GM12864 (cell line): ENCODE measurements around the gene SLC41A3.

ENCODE experiments used
- DNase-seq: peaks from one replicate; pipeline ENCODE4 v3.0.0-alpha.2; 2011; ENCODE audit warnings: low read depth
- H3K4me3 ChIP-seq: 2 replicates; pipeline ENCODE4 v1.5.1; 2011; ENCODE audit warnings: mild to moderate bottlenecking, low read depth, low read length, control low read depth
- TF ChIP-seq, protein P1 (sequence below): IDR thresholded peaks from 2 replicates; pipeline ENCODE4 v1.5.1; 2011; ENCODE audit warnings: low read depth, mild to moderate bottlenecking, moderate library complexity, low read length, control low read depth, inconsistent platforms; ENCODE audit errors: missing control alignments

Gene SLC41A3

DNA sequence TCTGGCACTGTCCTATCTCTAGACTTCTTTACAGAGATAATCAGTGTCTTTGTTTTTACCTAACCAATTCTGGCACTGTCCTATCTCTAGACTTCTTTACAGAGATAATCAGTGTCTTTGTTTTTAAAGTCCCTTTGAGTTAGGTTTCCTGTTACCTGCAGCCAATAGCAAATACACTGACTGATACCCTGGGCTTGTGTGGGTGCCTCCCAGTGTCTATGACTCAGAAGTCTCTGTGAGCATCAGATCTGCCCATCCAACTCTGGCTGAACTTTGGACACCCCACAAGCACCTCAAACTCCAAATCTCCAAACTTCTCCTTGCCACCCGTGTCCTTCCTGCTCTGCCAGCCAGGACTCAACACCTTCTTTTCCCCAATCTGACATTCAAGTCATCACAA lies 30.4 kb downstream of the SLC41A3 start:
- H3K4me3 ChIP-seq, result no peak overlapping the region
- no peak for DNase-seq
- TF ChIP-seq, protein P1, sequence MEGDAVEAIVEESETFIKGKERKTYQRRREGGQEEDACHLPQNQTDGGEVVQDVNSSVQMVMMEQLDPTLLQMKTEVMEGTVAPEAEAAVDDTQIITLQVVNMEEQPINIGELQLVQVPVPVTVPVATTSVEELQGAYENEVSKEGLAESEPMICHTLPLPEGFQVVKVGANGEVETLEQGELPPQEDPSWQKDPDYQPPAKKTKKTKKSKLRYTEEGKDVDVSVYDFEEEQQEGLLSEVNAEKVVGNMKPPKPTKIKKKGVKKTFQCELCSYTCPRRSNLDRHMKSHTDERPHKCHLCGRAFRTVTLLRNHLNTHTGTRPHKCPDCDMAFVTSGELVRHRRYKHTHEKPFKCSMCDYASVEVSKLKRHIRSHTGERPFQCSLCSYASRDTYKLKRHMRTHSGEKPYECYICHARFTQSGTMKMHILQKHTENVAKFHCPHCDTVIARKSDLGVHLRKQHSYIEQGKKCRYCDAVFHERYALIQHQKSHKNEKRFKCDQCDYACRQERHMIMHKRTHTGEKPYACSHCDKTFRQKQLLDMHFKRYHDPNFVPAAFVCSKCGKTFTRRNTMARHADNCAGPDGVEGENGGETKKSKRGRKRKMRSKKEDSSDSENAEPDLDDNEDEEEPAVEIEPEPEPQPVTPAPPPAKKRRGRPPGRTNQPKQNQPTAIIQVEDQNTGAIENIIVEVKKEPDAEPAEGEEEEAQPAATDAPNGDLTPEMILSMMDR, result no peak

DNA sequence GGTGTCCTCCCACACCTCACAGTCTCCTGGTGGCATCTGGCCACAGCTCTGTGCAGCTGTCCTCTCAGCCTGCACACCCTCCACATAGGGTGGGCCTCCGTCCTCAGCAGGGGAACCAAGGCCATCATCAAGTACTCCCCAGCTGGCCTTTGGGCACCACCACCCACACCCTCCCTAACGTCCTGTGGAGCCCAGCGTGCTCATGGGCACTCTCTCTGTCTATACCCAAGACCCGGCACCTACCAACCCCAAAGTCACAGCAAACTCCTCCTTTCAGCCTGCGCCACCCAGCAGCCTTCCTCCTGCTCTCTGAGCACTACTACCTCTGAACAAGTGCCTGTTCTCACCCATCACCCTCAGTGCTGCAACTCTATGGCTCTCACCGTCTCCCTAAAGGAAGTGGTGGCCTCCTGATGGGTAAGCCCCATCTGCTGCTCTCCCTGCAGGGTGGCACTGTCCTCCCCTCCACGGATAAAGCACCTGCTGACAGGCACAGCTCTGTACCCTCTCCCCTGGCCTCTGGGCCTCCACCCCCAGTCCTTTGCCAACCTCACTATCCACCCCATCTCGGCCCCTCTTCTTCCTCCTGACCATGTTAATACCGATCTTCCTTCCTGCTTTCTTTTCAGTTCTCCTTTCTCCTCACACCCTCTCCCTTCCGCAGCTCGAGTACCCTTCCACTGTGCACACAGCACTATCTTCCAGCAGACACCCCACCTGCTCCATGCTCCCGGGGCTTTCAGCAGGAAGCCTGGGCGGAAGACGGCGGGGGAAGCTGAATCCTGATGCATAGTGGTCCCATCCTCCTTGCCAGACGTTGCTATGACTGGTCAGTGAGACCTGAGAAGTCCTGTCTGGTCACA lies 31.5 kb downstream of the SLC41A3 start:
- TF ChIP-seq, protein P1, result no peak
- H3K4me3 ChIP-seq, result no peak overlapping the region
- no peak for DNase-seq

DNA sequence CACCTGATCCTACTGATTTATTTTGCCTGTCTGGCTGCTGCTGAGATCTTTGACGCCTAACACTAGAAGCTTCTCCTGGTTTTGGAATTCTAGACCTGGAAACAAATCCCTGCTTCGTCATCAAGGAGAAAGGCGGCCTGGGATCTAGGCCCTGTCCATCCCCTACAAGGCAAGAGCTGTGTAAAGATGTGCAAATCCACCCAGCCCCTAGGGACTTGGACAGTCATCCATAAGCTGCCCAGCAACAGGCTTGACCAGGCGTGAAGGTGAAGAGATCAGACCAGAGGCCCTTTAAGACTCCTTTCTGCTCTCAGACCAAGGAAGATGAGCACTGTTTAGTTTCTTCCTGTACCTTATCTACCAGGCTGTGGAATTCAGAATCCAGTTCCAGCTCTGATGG lies 32.2 kb downstream of the SLC41A3 start:
- no peak for DNase-seq
- TF ChIP-seq, protein P1, result no peak
- H3K4me3 ChIP-seq, result no peak overlapping the region

DNA sequence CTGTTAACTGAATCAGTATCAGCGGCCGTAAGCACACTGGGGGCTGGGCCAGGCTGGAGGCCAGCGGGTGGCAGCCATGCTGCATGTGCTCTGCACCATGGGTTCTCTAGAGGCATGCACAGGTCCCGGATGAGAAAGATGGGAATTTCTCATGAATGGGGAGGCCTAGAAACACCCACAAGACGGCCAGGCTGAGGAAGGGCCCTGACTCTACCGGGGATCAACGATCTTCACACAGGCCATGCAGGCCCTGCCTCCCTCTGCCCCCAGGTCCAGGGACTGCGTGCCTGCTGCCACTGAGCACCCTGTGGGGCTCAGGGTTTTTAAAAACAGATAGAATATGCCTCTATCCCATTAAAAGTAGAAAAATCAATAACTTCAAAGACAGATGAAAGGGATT lies 32.7 kb downstream of the SLC41A3 start:
- TF ChIP-seq, protein P1, result no peak
- no peak for DNase-seq
- no peak overlapping the region for H3K4me3 ChIP-seq

DNA sequence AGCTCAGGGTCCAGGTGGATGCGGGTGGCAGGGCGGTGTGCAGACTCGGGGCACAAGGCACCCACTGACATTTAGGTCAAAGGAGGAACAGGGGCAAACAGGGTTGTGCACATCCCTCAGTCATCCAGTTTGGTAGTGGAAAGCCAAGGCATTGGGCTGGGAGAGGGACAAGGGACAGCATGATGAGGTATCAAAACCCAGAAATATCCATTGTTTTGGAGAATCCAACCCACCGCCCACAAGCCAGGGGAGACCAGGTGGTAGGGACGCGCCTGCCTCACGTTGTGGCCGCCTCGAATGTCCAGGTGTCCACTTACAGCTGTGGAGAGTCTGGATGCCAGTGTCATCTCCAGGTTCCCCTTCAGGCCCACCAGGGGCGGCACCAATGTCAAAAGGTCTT lies 33.3 kb downstream of the SLC41A3 start:
- no peak overlapping the region for H3K4me3 ChIP-seq
- DNase-seq, result no peak
- TF ChIP-seq, protein P1, result no peak

DNA sequence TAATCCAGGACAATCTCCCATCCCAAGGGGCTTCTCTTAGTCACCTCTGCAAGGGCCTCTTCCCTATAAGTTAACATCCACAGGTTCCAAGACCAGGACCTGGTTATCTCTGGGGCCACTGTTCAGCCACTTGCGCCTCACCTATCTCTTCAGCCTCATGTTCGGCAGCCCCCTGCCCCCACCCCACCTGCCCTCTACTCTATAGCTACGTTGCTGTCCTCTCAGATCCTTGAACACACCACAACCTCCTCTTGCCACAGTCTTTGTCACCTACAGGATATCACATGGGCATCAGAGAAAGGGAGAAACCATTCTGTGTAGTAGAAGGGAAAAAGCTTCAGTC lies 33.9 kb downstream of the SLC41A3 start:
- TF ChIP-seq, protein P1, result no peak
- H3K4me3 ChIP-seq, result no peak overlapping the region
- DNase-seq, result no peak
